SK-N-SH (cell line): ENCODE measurements around the gene HS2ST1. TPM values are rescaled to one million over a fixed set of nuclear protein-coding genes. Genes with fewer than 3 reads are reported as not detected.

Experiments used
- CTCF ChIA-PET: fragments of 300-600, 350-600 bp; formaldehyde crosslinking; extraction: SDS; loops from one replicate; lab custom pipeline; 2021; lab: Yijun Ruan, JAX
- POLR2A ChIA-PET: fragments of 350-600 bp; sonication (Branson Sonifier 250); formaldehyde crosslinking; extraction: SDS; loops from one replicate; lab custom pipeline; 2020; ENCODE audit warnings: antibody characterized with exemption, inconsistent platforms; lab: Yijun Ruan, JAX
- DNase-seq: peaks from one replicate; pipeline ENCODE4 v3.0.0; 2012
- H2AFZ ChIP-seq: fragments of 200-600 bp; sonication (generic); 2 replicates; pipeline ENCODE4 v1.8.1; 2016; ENCODE audit warnings: antibody characterized with exemption, mild to moderate bottlenecking, low read depth
- H3F3A ChIP-seq: fragments of 200-600 bp; sonication (generic); replicated peaks from 2 replicates; pipeline ENCODE3; 2016; ENCODE audit warnings: antibody characterized with exemption, mild to moderate bottlenecking; ENCODE audit not compliant: insufficient read depth
- H3K27ac ChIP-seq, 2 experiments: fragments of 200-500 bp in 1 of 2; fragments of 200-600 bp in 1 of 2; sonication (Bioruptor generic) in 1 of 2; sonication (generic), shearing (Covaris generic) in 1 of 2; 2 replicates each; pipeline versions ENCODE4 v1.5.1 to v1.6.1; 2014 to 2016; ENCODE audit warnings: low read depth in 2 of 2, inconsistent platforms in 1 of 2, low read length in 1 of 2, mild to moderate bottlenecking in 1 of 2, mixed read lengths in 1 of 2
- H3K27me3 ChIP-seq: fragments of 200-600 bp; sonication (generic), shearing (Covaris generic); 2 replicates; pipeline ENCODE4 v1.6.1; 2016; ENCODE audit warnings: mixed run types; ENCODE audit not compliant: insufficient read depth
- H3K36me3 ChIP-seq, 2 experiments: fragments of 200-500 bp in 1 of 2; fragments of 200-600 bp in 1 of 2; sonication (Bioruptor generic) in 1 of 2; sonication (generic) in 1 of 2; replicated peaks in 1 of 2; 2 replicates each; pipeline versions ENCODE3 to v1.5.1; 2014 to 2016; ENCODE audit warnings: low read length in 1 of 2, mild to moderate bottlenecking in 1 of 2; ENCODE audit not compliant: insufficient read depth in 2 of 2, control insufficient read depth in 1 of 2
- H3K4me1 ChIP-seq, 2 experiments: fragments of 200-500 bp in 1 of 2; fragments of 200-600 bp in 1 of 2; sonication (Bioruptor generic) in 1 of 2; sonication (generic), shearing (Covaris generic) in 1 of 2; 2 replicates each; pipeline versions ENCODE4 v1.5.1 to v1.6.1; 2014 to 2016; ENCODE audit warnings: low read depth in 1 of 2, low read length in 1 of 2, mixed run types in 1 of 2; ENCODE audit not compliant: insufficient read depth in 2 of 2, control insufficient read depth in 1 of 2
- H3K4me2 ChIP-seq: fragments of 200-600 bp; sonication (generic), shearing (Covaris generic); 2 replicates; pipeline ENCODE4 v1.6.1; 2017; ENCODE audit warnings: mixed run types
- H3K4me3 ChIP-seq, 2 experiments: fragments of 200-500 bp in 1 of 2; fragments of 200-600 bp in 1 of 2; sonication (Bioruptor generic) in 1 of 2; sonication (generic), shearing (Covaris generic) in 1 of 2; 2 replicates each; pipeline versions ENCODE4 v1.5.1 to v1.8.1; 2014 to 2016; ENCODE audit warnings: low read depth in 2 of 2, inconsistent platforms in 1 of 2, low read length in 1 of 2, mild to moderate bottlenecking in 1 of 2, mixed read lengths in 1 of 2, moderate library complexity in 1 of 2
- H3K79me2 ChIP-seq: fragments of 200-600 bp; sonication (generic); 2 replicates; pipeline ENCODE4 v1.8.1; 2017; ENCODE audit warnings: mild to moderate bottlenecking; ENCODE audit not compliant: insufficient read depth
- H3K9ac ChIP-seq: fragments of 200-600 bp; sonication (generic); 2 replicates; pipeline ENCODE4 v1.6.1; 2017; ENCODE audit warnings: mixed run types
- H3K9me2 ChIP-seq: fragments of 200-600 bp; sonication (generic); 2 replicates; pipeline ENCODE4 v1.6.1; 2017; ENCODE audit warnings: mixed run types
- H3K9me3 ChIP-seq: fragments of 200-600 bp; sonication (generic); 2 replicates; pipeline ENCODE4 v1.6.1; 2017; ENCODE audit warnings: mixed run types, mild to moderate bottlenecking, moderate library complexity
- H4K20me1 ChIP-seq: fragments of 200-600 bp; sonication (generic); 2 replicates; pipeline ENCODE4 v1.6.1; 2017; ENCODE audit warnings: mild to moderate bottlenecking, mixed run types; ENCODE audit not compliant: insufficient read depth
- CTCF ChIP-seq: fragments of 200-600 bp; sonication (generic); IDR thresholded peaks from 2 replicates; pipeline ENCODE4 v1.6.1; 2017; ENCODE audit warnings: antibody characterized with exemption, mild to moderate bottlenecking, moderate library complexity
- EZH2phosphoT487 ChIP-seq: fragments of 200-600 bp; sonication (generic); IDR thresholded peaks from 2 replicates; pipeline ENCODE4 v1.6.1; 2017; ENCODE audit warnings: low read depth, mixed run types, mild to moderate bottlenecking, antibody characterized with exemption, moderate library complexity, borderline replicate concordance
- FOSL2 ChIP-seq: IDR thresholded peaks from 2 replicates; pipeline ENCODE4 v1.4.0; 2012; ENCODE audit warnings: low read depth, mild to moderate bottlenecking, moderate library complexity, borderline replicate concordance
- FOXJ3 ChIP-seq: sonication (generic); formaldehyde crosslinking; IDR thresholded peaks from 2 replicates; pipeline ENCODE4 v1.5.1; 2020; ENCODE audit warnings: mild to moderate bottlenecking, missing genetic modification reagents
- FOXM1 ChIP-seq: IDR thresholded peaks from 2 replicates; pipeline ENCODE4 v1.4.0; 2012; ENCODE audit warnings: low read depth, mild to moderate bottlenecking
- GATA2 ChIP-seq: sonication (generic); formaldehyde crosslinking; IDR thresholded peaks from 2 replicates; pipeline ENCODE4 v1.5.0; 2020; ENCODE audit warnings: mild to moderate bottlenecking, missing genetic modification reagents
- JUND ChIP-seq: IDR thresholded peaks from 2 replicates; pipeline ENCODE4 v1.4.0; 2012
- POLR2AphosphoS5 ChIP-seq: IDR thresholded peaks from 2 replicates; pipeline ENCODE4 v1.6.1; 2012; ENCODE audit warnings: low read depth, low read length
- RCOR1 ChIP-seq: fragments of 150-350 bp; IDR thresholded peaks from 2 replicates; pipeline ENCODE4 v1.6.1; 2017; ENCODE audit warnings: antibody characterized with exemption, low read length
- REST ChIP-seq: IDR thresholded peaks from 2 replicates; pipeline ENCODE4 v1.6.1; 2012; ENCODE audit warnings: mild to moderate bottlenecking, low read depth, low read length, moderate library complexity
- RFX5 ChIP-seq: IDR thresholded peaks from 2 replicates; pipeline ENCODE4 v1.6.1; 2012; ENCODE audit warnings: mild to moderate bottlenecking, improper control_type of control experiment, low read length
- SIN3A ChIP-seq: IDR thresholded peaks from 2 replicates; pipeline ENCODE4 v1.6.1; 2012; ENCODE audit warnings: low read depth, mild to moderate bottlenecking, low read length, moderate library complexity, borderline replicate concordance
- SMC3 ChIP-seq: IDR thresholded peaks from 2 replicates; pipeline ENCODE4 v1.6.1; 2012; ENCODE audit warnings: low read depth, low read length, improper control_type of control experiment
- TAF1 ChIP-seq: IDR thresholded peaks from 2 replicates; pipeline ENCODE4 v1.6.1; 2012; ENCODE audit warnings: low read depth, mild to moderate bottlenecking, low read length, moderate library complexity, borderline replicate concordance
- USF1 ChIP-seq: IDR thresholded peaks from 2 replicates; pipeline ENCODE4 v1.4.0; 2012; ENCODE audit warnings: low read depth, borderline replicate concordance
- USF2 ChIP-seq: fragments of 150-350 bp; IDR thresholded peaks from 2 replicates; pipeline ENCODE4 v1.6.1; 2017; ENCODE audit warnings: antibody characterized with exemption, low read length, low read depth, borderline replicate concordance
- YY1 ChIP-seq: IDR thresholded peaks from 2 replicates; pipeline ENCODE4 v1.4.0; 2012; ENCODE audit warnings: low read depth, mild to moderate bottlenecking
- ZBTB33 ChIP-seq: IDR thresholded peaks from 2 replicates; pipeline ENCODE4 v1.4.0; 2012; ENCODE audit warnings: low read depth, borderline replicate concordance
- WGBS: methylation state at CpG from one replicate; pipeline ENCODE4 v1.1.6; 2017; ENCODE audit warnings: low lambda C conversion rate; 5-methylcytosine and 5-hydroxymethylcytosine counted together
- polyA plus RNA-seq, 3 experiments: library from polyadenylated mRNA; depleted of rRNA; stranded (reverse); fragments of >200 nt; gene quantifications; 2 replicates each; pipeline ENCODE4 v1.2.3, GENCODE V29; 2012

The HS2ST1 gene
- polyA plus RNA-seq, 1 of the 3 experiments (the other 2 are of a cell fraction): 16.6 TPM

- Histone ChIP-seq H3K4me2 (no peak overlapping the region), H3K36me3 (no peaks in the 10 kb centered on the region), H2AFZ (no peak overlapping the region), H3K4me3 (no peak overlapping the region), H4K20me1 (no peaks in the 10 kb centered on the region), H3K9me2 (no peaks in the 10 kb centered on the region), H3K27ac (no peak overlapping the region), H3K27me3 (no peaks in the 10 kb centered on the region), H3K9me3 (no peaks in the 10 kb centered on the region), H3K4me1 (no peaks in the 10 kb centered on the region; a peak in 1 of 4 replicates), H3K79me2 (no peaks in the 10 kb centered on the region), H3K9ac (no peak overlapping the region), H3F3A (no peaks in the 10 kb centered on the region)
- CTCF ChIA-PET: interaction anchor here (0.8 to 1.3 kb wide), 2 partner anchors 15 to 198 kb away, joined by 3 to 7 read pairs; partner anchors contain the start of gene LMO4
- DNase-seq: no peak
- TF ChIP-seq FOXM1: no peak
- no peak for TF ChIP-seq FOXJ3
- no peak for TF ChIP-seq POLR2AphosphoS5
- POLR2A ChIA-PET: no interaction called here
- 87% methylated on average over 4 of the region's 4 CpGs for WGBS
These were observed 216.0 kb downstream of the HS2ST1 start for GRCh38 chr1:87130438-87130837.

- H3K9ac ChIP-seq: no peak overlapping the region
- no peak overlapping the region for H3K27ac ChIP-seq
- H3K36me3 ChIP-seq: no peaks in the 10 kb centered on the region
- peak overlapping the region; percentile 30 to 33; a peak in 3 of 4 replicates for H3K4me3 ChIP-seq
- ChIA-PET CTCF (interaction anchor here (0.8 to 1.3 kb wide), 11 partner anchors 10 to 1048 kb away, joined by 3 to 8 read pairs (median 3); no protein-coding TSS in a partner anchor), POLR2A (no interaction called here)
- H3K9me2 ChIP-seq: no peaks in the 10 kb centered on the region
- peak; percentile 89 for DNase-seq
- 47% methylated on average over 7 of the region's 32 CpGs for WGBS
- no peaks in the 10 kb centered on the region for H3F3A ChIP-seq
- H3K4me2 ChIP-seq: peak overlapping the region; percentile 64
- peak overlapping the region; percentile 72; the same call in 1 of the 2 replicates for H2AFZ ChIP-seq
- no peaks in the 10 kb centered on the region for H3K27me3 ChIP-seq
- H4K20me1 ChIP-seq: no peaks in the 10 kb centered on the region
- no peaks in the 10 kb centered on the region for H3K9me3 ChIP-seq
- H3K79me2 ChIP-seq: no peaks in the 10 kb centered on the region
- no peaks in the 10 kb centered on the region; a peak in 1 of 4 replicates for H3K4me1 ChIP-seq
- TF ChIP-seq USF2 (no peak), USF1 (no peak), RFX5 (no peak), SMC3 (peak; percentile 77), EZH2phosphoT487 (no peak), YY1 (no peak), REST (no peak), FOSL2 (no peak), ZBTB33 (no peak), JUND (no peak), GATA2 (no peak), CTCF (peak; percentile 89), SIN3A (no peak), TAF1 (no peak), RCOR1 (no peak), FOXJ3 (no peak)
These were observed 217.4 kb downstream of the HS2ST1 start for GRCh38 chr1:87131809-87132283.
